Cardiac fibroblast (primary cell): ENCODE measurements around the gene RAB17.

ENCODE experiments used
- DNase-seq, 2 donors: peaks; one replicate each; pipeline versions ENCODE4 v3.0.0 to v3.0.0-alpha.2; 2010; ENCODE audit warnings: low read depth in 2 of 2
- H3K4me3 ChIP-seq, 2 donors: replicated peaks in 1 of 2; 1 replicate in 1 of 2; 2 replicates in 1 of 2; pipeline ENCODE4 v1.5.1; 2011; ENCODE audit warnings: low read depth in 2 of 2, low read length in 2 of 2, mild to moderate bottlenecking in 2 of 2, moderate library complexity in 1 of 2
- TF ChIP-seq, protein P1 (sequence below): IDR thresholded peaks from one replicate; pipeline ENCODE4 v1.5.1; 2011; ENCODE audit warnings: low read depth, mild to moderate bottlenecking, low read length, inconsistent platforms

RAB17 gene

DNA sequence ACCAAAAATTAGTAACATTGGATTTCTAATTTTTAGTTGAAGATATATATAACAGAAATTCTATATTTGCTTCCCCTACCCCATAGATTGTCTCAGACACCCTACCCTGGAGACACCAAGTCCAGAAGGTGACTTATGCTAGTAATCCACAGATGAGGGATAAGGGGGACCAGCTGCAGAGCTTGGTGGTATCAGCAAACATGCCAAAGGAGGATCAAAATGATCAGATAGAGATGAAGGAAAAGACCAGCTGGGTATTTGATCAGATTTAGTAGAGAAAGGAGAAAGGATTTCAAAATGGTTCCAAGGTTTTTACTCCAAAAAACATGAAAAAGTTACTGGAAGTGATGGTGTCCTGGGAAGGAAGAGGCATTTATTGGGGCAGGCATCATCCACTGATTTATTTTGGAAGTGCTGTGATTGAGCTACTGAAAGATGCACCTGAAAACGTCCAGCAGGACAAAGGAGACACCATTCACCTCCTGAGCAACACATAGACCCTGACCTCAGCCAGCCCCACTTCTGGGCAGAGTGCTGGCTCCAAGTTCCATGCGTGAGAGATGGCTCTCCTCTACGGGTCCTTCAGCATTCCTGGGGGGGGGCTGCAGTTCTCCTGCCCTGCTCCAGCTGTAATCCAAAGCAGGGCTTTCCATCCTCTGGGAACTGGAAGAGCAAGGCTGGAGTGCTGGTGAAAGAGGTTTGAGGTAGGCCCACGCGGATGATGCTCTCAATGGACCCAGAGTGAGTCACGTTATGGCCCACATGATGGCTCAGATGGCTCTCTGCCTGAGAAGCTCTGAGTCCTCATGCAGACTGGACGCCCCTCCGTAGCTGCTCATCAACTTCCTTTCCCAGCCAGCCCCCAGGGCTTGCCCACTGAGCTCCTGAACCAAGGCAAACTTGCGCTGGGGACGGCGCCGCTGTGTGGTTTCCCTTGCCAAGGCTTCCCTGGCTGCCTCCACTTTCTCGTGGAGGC is 33.2 kb upstream of the RAB17 start:
- no peak overlapping the region for H3K4me3 ChIP-seq
- peak in 1 of 2 donors; percentile 46 for DNase-seq
- TF ChIP-seq, protein P1, sequence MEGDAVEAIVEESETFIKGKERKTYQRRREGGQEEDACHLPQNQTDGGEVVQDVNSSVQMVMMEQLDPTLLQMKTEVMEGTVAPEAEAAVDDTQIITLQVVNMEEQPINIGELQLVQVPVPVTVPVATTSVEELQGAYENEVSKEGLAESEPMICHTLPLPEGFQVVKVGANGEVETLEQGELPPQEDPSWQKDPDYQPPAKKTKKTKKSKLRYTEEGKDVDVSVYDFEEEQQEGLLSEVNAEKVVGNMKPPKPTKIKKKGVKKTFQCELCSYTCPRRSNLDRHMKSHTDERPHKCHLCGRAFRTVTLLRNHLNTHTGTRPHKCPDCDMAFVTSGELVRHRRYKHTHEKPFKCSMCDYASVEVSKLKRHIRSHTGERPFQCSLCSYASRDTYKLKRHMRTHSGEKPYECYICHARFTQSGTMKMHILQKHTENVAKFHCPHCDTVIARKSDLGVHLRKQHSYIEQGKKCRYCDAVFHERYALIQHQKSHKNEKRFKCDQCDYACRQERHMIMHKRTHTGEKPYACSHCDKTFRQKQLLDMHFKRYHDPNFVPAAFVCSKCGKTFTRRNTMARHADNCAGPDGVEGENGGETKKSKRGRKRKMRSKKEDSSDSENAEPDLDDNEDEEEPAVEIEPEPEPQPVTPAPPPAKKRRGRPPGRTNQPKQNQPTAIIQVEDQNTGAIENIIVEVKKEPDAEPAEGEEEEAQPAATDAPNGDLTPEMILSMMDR = no peak

DNA sequence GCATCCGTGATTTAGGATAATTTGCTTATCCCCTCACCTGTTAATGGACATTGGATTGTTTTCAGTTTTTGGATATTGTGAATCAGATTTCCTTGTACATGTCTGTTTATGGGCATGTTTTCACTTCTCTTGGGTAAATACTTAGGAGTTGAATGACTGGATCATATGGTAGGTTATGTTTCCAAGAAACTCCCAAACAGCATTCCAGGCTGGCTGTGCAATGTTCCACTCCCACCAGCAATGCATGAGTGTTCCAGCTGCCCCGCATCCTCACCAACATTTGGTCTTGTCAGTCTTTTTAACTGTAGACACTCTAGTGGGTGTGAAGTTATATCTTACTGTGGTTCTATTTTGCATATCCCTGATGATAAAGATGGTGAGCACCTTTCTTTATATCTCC is 27.9 kb upstream of the RAB17 start:
- DNase-seq = peak; percentile 75 to 84
- TF ChIP-seq, protein P1 = no peak
- H3K4me3 ChIP-seq = no peak overlapping the region

DNA sequence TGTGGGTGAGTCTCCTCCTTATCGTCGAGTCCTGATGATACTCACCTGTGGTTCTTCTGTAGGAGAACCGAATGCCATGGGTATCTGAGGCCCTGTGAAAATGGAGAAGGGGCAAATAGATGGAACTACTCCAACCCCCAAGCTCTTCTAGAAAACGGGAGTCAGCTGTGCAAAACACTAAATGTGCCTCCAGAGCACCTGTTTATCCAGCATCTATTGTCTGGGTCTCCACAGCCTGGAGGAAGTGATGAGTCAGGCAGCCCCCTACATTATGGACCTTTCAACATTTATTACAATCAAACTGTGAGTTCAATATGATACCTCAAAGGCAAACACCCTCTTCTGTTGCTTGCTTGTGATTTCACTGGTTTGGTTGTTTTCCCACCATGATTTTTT is 27.1 kb upstream of the RAB17 start:
- DNase-seq = peak in 1 of 2 donors; percentile 14

DNA sequence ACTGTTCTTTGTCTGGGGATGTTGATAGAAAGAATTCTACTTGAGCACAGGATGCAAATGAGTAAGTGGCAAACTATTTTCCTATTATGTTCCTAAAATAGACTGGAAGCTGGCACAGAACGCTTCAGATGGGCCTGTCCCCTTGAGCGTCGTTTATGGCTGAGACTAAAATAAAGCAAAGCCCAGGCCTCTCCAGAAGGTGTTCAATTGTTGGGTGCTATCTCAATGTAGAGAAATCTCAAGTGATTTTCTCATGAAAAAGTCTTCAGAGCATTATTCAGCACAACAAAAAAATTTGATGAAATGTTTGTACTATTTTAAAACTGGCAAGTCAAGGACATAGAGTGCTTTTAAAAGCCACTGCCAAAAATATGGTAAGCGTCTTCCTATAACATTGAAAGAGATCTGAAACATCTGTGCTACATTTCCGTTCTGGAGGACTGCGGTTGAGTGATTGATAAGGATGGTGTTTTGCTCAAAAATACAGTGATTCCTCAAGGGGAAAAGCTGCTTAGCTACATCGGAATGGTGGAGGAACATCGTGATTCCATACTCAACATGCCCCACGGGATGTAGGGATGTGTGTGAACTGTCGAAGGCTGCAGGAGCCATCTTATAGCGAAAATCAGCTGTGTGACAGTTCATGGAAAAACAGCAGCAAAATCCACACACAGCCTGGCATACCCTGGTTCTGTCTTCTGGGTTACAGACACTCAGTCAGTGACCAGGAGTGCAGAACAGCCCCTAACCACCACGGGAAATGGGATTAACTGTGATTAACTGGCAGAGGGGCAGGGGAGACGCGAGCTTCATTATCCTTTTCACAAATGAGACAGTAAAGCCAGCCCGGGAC is 26.4 kb upstream of the RAB17 start:
- TF ChIP-seq, protein P1 = no peak
- DNase-seq = peak; percentile 89 to 93
- H3K4me3 ChIP-seq = no peak overlapping the region

More for the DNA sequence above, 27.1 kb upstream of the RAB17 start:
- no peak overlapping the region for H3K4me3 ChIP-seq
- TF ChIP-seq, protein P1 = no peak

DNA sequence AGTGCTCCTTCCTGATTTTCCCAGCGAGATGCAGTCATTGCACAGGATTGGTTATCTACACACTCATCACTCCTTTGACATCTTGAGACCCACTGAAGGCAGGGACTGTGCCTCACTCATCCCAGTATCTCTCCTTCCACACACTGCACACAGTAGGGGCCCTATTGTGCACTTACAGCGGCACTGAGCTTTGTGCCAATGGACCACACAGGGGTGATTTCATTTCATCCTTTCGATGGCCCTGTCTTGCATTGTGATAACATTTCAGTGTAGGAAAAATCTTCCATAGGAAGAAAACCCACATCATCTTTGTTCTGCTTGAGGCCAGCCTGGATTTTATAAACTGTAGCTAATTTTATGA is 25.8 kb upstream of the RAB17 start:
- H3K4me3 ChIP-seq = no peak overlapping the region
- TF ChIP-seq, protein P1 = no peak

DNA sequence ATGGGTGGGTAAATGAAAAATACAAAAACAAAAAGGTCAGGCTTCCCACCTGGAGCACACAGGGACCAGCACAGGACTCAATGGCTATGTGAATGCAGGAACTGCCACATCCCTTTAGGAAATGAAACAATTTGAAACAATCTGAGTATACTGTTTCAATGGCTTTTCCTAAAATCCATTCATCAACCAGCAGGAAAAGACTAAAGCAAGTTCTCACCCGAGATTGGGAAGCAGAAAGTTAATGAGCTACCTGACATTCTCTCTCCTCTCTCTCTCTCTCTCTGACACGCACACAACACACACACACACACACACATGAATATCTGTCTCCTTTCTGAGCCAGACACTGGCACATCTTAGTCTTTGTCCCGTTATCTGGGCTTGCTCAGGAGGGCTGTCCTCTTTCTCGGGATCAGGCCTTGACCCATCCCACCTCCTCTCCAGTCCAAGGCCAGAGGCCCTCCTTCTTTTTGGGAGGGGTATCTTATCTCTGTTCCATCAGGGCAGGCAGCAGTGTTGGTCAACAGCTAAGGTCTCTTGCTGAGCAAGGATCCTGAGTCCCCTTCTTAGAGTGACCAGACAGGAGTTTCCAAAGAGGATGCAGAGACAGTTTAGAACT is 25.2 kb upstream of the RAB17 start:
- TF ChIP-seq, protein P1 = no peak
- H3K4me3 ChIP-seq = no peak overlapping the region
- no peak for DNase-seq

More for the DNA sequence above, 25.8 kb upstream of the RAB17 start:
- no peak for DNase-seq
